Endodermal cell (in vitro differentiated cells): Measurements from ENCODE around the gene IGSF9B. TPM values are rescaled to one million over a fixed set of nuclear protein-coding genes. Genes with fewer than 3 reads are reported as not detected.

ENCODE experiments used
- DNase-seq: peaks from one replicate; pipeline ENCODE4 v3.0.0-alpha.2; 2017
- H3K27ac ChIP-seq: 2 replicates; pipeline ENCODE4 v1.5.1; 2013; ENCODE audit warnings: mild to moderate bottlenecking, low read depth, low read length, moderate library complexity
- H3K27me3 ChIP-seq: 2 replicates; pipeline ENCODE4 v1.6.1; 2013; ENCODE audit warnings: mild to moderate bottlenecking, low read length, moderate library complexity; ENCODE audit not compliant: insufficient read depth, control insufficient read depth, poor library complexity, severe bottlenecking
- H3K36me3 ChIP-seq: 2 replicates; pipeline ENCODE4 v1.7.0; 2013; ENCODE audit warnings: mild to moderate bottlenecking, low read length, moderate library complexity; ENCODE audit not compliant: control insufficient read depth, insufficient read depth
- H3K4me1 ChIP-seq: one replicate; pipeline ENCODE4 v1.7.0; 2013; ENCODE audit warnings: low read length; ENCODE audit not compliant: control insufficient read depth, insufficient read depth
- H3K4me3 ChIP-seq: 2 replicates; pipeline ENCODE4 v1.5.1; 2013; ENCODE audit warnings: mild to moderate bottlenecking, low read length, moderate library complexity
- H3K9ac ChIP-seq: 2 replicates; pipeline ENCODE4 v1.6.1; 2013; ENCODE audit warnings: mild to moderate bottlenecking, low read length, moderate library complexity; ENCODE audit not compliant: poor library complexity, severe bottlenecking; ENCODE audit errors: extremely low read depth
- H3K9me3 ChIP-seq: 2 replicates; pipeline ENCODE4 v1.6.1; 2013; ENCODE audit warnings: mild to moderate bottlenecking, low read length, moderate library complexity; ENCODE audit not compliant: control insufficient read depth
- H3K27ac Mint-ChIP-seq: 2 replicates; pipeline ENCODE4 v1.8.0; 2020; ENCODE audit warnings: mixed read lengths
- H3K27me3 Mint-ChIP-seq: 2 replicates; pipeline ENCODE4 v1.8.0; 2021; ENCODE audit warnings: mild to moderate bottlenecking, mixed read lengths; ENCODE audit not compliant: insufficient read depth
- H3K36me3 Mint-ChIP-seq: 2 replicates; pipeline ENCODE4 v1.8.0; 2020; ENCODE audit warnings: low read depth, mixed read lengths
- H3K4me1 Mint-ChIP-seq: 2 replicates; pipeline ENCODE4 v1.8.0; 2020; ENCODE audit warnings: mixed read lengths
- H3K4me3 Mint-ChIP-seq: 2 replicates; pipeline ENCODE4 v1.8.0; 2020; ENCODE audit warnings: mild to moderate bottlenecking, moderate library complexity, mixed read lengths
- H3K9me3 Mint-ChIP-seq: 2 replicates; pipeline ENCODE4 v1.8.0; 2020; ENCODE audit warnings: mild to moderate bottlenecking, mixed read lengths
- WGBS, 2 experiments: methylation state at CpG; one replicate each; pipeline versions ENCODE4 v1.1.5 to v1.1.7; 2013; ENCODE audit warnings: missing lambda C conversion rate in 2 of 2, mixed read lengths in 1 of 2; ENCODE audit not compliant: insufficient coverage in 1 of 2, insufficient read length in 1 of 2; 5-methylcytosine and 5-hydroxymethylcytosine counted together
- total RNA-seq, 2 donors: library from RNA; stranded (reverse); fragmentation: NEBNext Ultra II Directional in 1 of 2; extraction: Animal tissue kit (Norgen Biotek cat#: 25700) in 1 of 2; gene quantifications; 2 replicates in 1 of 2; 3 replicates in 1 of 2; pipeline ENCODE4 v1.2.1, GENCODE V29; 2021
- TF ChIP-seq, protein P1 (sequence below): fragments of 200-600 bp; sonication (generic); conservative IDR thresholded peaks from 2 replicates; pipeline ENCODE4 v1.5.0; 2021; ENCODE audit warnings: antibody characterized with exemption, mild to moderate bottlenecking

IGSF9B gene
- total RNA-seq, 2 donors from 2014 or later = 14.1 to 23.0 TPM

DNA sequence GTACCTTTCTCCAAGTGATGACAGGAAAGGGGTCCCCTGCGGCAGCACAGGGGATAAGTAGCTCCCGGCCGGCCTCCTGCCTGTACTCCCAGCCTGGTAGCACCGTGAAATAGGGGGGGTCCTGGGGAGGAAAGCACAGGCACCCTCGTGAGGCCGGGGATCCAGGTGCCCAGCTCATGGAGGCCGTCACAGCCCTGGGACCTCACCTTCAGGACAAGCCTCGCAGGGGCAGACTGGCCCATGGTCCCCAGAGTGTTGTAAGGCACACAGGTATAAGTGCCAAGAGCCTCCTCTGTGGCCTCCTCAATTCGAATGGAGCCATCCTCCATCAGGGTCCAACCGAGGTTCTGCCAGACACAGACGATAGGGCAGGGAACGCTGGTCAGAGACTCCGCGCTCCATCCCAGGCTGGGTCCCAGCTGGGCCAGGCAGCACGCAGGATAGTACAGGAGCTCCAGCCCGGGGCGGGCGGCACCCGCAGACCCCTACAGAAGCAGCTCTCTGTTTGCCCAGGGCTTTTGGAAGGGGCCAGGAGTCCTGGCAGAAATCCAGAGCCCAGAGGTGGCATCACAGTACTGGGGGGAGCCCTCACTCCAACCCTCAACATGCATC is 25.2 kb downstream of the IGSF9B start:
- TF ChIP-seq, protein P1, sequence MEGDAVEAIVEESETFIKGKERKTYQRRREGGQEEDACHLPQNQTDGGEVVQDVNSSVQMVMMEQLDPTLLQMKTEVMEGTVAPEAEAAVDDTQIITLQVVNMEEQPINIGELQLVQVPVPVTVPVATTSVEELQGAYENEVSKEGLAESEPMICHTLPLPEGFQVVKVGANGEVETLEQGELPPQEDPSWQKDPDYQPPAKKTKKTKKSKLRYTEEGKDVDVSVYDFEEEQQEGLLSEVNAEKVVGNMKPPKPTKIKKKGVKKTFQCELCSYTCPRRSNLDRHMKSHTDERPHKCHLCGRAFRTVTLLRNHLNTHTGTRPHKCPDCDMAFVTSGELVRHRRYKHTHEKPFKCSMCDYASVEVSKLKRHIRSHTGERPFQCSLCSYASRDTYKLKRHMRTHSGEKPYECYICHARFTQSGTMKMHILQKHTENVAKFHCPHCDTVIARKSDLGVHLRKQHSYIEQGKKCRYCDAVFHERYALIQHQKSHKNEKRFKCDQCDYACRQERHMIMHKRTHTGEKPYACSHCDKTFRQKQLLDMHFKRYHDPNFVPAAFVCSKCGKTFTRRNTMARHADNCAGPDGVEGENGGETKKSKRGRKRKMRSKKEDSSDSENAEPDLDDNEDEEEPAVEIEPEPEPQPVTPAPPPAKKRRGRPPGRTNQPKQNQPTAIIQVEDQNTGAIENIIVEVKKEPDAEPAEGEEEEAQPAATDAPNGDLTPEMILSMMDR = no peak

DNA sequence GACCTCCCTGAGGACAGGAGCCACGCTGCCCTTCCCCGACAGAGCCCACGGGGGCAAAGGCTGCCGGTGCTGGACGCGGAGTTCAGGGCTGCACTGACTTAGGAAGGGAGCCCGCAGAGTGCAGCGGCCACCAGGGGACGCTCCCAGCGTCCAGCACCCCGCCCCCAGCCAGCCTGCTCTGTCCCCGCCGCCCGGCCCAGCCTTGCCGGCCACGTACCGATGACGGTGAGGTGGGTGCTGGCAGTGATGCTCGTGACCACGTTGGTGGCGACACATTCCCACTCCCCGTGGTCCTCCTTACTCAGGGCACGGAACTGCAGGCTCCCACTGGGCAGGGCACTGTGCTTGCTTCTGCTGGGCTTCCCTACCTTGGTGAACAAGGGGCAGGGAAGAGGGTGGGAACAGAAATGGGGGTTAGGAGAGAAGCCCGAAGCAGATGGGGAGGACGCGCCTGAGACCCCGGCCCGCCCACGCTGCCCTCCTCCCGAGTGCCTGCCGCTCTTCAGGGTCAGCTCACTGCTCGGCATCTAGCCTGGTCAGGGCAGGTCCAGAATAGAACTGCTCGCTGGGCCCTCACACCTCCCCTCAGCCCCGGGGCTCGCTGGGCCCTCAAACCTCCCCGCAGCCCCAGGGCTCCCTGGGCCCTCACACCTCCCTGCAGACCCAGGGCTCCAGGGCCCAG is 25.9 kb downstream of the IGSF9B start:
- H3K4me1 ChIP-seq = no peaks in the 10 kb centered on the region
- peak; percentile 85 for DNase-seq
- H3K4me3 Mint-ChIP-seq = no peak overlapping the region
- H3K27me3 ChIP-seq = no peaks in the 10 kb centered on the region
- no peaks in the 10 kb centered on the region for H3K27me3 Mint-ChIP-seq
- WGBS, 2 experiments = 90 to 93% methylated on average over 18 to 36 of the region's 36 CpGs
- H3K4me3 ChIP-seq = no peak overlapping the region
- H3K9me3 Mint-ChIP-seq = no peaks in the 10 kb centered on the region
- H3K9me3 ChIP-seq = no peaks in the 10 kb centered on the region
- no peak overlapping the region for H3K9ac ChIP-seq
- no peak overlapping the region for H3K27ac ChIP-seq
- H3K36me3 ChIP-seq = no peaks in the 10 kb centered on the region
- no peak overlapping the region for H3K27ac Mint-ChIP-seq
- peaks cover 3% of the 10 kb centered on the region for H3K4me1 Mint-ChIP-seq
- TF ChIP-seq, protein P1 = peak; percentile 79
- H3K36me3 Mint-ChIP-seq = peaks cover 9% of the 10 kb centered on the region

More for the DNA sequence above, 25.2 kb downstream of the IGSF9B start:
- Mint-ChIP-seq H3K4me1 (peaks cover 3% of the 10 kb centered on the region), H3K27ac (no peak overlapping the region), H3K27me3 (no peaks in the 10 kb centered on the region), H3K36me3 (peaks cover 7% of the 10 kb centered on the region), H3K9me3 (no peaks in the 10 kb centered on the region), H3K4me3 (no peak overlapping the region)
- H3K4me1 ChIP-seq = no peaks in the 10 kb centered on the region
- no peak for DNase-seq
- H3K4me3 ChIP-seq = no peak overlapping the region
- H3K27me3 ChIP-seq = no peaks in the 10 kb centered on the region
- H3K36me3 ChIP-seq = no peaks in the 10 kb centered on the region
- no peaks in the 10 kb centered on the region for H3K9me3 ChIP-seq
- H3K27ac ChIP-seq = no peak overlapping the region
- 92 to 94% methylated on average over 15 to 19 of the region's 19 CpGs for WGBS, 2 experiments
- H3K9ac ChIP-seq = no peak overlapping the region

- Histone ChIP-seq H3K4me1 (no peaks in the 10 kb centered on the region), H3K9me3 (no peaks in the 10 kb centered on the region), H3K9ac (no peak overlapping the region), H3K27me3 (no peaks in the 10 kb centered on the region), H3K4me3 (no peak overlapping the region), H3K36me3 (no peaks in the 10 kb centered on the region), H3K27ac (no peak overlapping the region)
- WGBS, 2 experiments = 91 to 92% methylated on average over 27 of the region's 27 CpGs
- H3K27me3 Mint-ChIP-seq = no peaks in the 10 kb centered on the region
- H3K4me3 Mint-ChIP-seq = no peak overlapping the region
- no peak for DNase-seq
- H3K27ac Mint-ChIP-seq = no peak overlapping the region
- TF ChIP-seq, protein P1 = no peak
- peaks cover 3% of the 10 kb centered on the region for H3K4me1 Mint-ChIP-seq
- no peaks in the 10 kb centered on the region for H3K9me3 Mint-ChIP-seq
- peaks cover 16% of the 10 kb centered on the region for H3K36me3 Mint-ChIP-seq
These were observed 26.6 kb downstream of the IGSF9B start for GRCh38 chr11:133930053-133930766.
